GM18517 (cell line): ENCODE measurements around the gene SEZ6L.

Experiments
- ATAC-seq: cut with Tn5 transposase; IDR thresholded peaks from one replicate; pipeline ENCODE4 v1.9.1; 2021; ENCODE audit warnings: mild to moderate bottlenecking, moderate library complexity; ENCODE audit not compliant: unreplicated experiment

The SEZ6L gene

DNA sequence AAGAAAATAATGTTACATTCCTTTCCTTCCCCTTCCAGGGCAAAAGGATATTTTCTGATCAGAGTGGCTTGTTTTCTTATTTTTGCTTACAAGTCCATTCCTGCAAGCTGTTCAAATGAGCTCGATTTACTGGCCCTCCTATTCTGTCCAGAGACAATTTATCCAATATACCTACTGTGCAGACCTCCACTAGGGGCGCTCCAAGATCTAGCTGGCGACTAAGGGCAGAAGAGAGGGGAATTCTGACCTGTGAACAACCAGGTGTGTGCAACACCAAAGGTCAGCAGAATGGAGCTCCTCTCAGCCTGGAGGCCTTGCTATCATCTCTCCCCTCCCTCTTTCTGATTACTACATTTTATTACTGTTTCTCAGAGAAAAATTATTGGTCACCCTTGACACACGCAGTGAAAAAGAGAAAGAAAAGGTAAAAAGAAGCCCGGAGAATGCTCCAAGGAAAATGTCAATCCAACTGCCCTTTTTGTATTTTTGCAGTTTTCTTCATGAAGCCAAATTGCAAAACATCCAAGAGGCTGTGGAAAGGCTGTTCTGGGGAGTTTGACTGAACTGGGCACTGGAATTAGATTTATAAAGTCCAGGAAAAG is 3.2 kb downstream of the SEZ6L start:
- no peak for ATAC-seq

- no peak for ATAC-seq
These were observed 5.0 kb downstream of the SEZ6L start for GRCh38 chr22:26174280-26174679.

GRCh38 chr22:26182723-26183122 is 13.5 kb downstream of the SEZ6L start:
- no peak for ATAC-seq

DNA sequence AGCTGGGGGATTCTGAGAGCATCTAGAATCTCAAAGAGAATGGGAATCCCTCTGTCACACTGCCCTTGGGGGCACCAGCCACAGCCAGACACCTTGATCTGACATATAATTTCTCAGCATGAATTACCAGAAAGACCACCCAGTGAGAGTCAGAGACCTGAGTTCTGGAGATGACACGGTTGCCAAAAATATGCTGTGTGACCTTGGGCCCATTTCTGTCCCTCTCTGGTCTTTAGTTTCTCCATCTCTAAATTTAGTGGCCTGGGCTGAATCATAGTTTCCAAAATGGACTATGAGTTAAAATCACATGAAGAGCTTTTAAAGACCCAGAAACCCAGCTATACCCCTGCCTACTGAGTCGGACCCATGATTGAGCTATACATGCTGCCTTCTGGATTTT is 15.9 kb downstream of the SEZ6L start:
- ATAC-seq = no peak

DNA sequence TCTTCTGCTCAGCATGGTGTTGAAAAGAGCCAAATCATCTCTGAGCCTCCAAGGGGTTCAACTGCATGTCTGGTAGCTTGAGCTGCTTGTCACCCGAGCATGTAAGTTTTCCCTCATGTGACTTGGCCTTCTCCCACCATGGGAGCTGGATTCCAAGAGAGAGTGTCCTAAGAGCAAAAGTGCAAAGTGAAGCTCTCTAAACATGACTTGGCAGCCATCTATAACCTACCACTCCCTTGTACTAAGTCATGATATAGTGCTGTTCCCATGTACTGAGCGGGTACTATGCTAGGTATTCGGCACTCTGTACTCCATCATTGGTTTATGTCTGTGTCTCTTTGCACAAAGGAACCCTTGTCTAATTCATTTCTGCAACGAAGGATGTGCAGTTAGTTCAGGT is 19.1 kb downstream of the SEZ6L start:
- no peak for ATAC-seq

GRCh38 chr22:26194313-26194712 is 25.1 kb downstream of the SEZ6L start:
- ATAC-seq = no peak

GRCh38 chr22:26194877-26195276 is 25.6 kb downstream of the SEZ6L start:
- no peak for ATAC-seq

DNA sequence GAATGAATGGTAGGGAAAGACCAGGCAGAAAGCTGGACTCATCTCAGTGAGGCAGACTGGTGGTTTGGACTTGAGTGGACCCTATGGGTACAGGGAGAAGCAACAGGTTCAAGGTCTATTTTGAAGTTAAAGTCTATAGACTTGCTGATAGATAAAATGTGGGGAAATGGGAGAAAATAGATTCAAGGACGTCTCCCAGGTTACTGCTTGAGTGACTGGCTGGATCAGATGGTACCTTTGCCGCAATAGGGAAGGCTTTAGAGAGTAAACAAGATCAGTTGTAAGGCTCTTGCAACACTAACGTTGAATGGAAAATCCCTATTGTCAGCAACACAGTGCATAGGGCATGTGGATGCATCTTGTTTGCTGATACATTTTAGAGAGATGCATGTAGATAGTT is 27.4 kb downstream of the SEZ6L start:
- no peak for ATAC-seq

GRCh38 chr22:26197425-26197824 is 28.2 kb downstream of the SEZ6L start:
- no peak for ATAC-seq

DNA sequence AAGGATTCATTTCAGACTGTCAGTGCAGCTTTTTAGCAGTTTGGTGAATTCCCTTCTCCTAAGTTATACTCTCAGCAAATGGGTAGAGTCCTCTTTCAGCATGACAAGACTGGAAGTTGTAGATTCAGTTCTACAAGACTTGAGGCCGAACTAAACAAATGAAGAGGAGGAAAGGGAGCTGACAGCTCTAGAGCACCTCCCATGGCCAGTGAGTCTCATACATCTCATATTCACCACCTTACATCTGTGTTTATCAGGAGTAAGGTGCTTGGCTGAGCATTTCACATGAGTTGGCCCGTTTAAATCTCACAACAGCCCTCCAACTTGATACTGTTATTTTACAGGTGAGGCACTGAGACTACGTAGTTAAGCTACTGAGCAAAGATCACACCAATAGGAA is 30.4 kb downstream of the SEZ6L start:
- no peak for ATAC-seq

DNA sequence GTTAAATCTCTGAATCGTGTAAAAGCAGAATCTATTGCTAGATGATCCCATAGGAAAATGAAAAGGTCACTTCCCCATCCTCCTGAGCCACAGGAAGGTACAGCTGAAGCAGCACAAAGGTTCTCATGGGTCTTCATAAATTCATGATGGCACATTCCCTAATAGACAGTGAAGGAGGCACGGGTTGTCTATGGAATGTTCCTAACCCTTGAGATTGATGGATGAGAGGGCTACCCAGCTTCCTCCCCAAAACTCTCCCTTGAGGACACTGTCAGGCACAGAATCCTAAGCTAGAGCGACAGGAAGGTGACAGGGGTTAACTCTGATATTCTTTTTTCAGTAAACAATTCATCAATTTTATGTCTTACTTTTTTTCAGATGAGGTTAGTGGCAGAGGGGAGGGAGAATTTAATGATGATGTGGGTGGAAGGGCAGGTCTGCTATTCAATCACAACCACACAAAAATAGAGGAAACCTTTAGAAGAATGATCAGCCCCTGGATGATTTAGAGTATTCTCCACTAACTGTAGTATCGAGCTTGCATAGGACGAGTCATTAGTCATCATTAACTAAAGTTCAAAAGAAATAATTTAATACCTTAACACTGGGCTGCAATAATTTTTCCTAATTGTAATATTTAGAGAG is 33.1 kb downstream of the SEZ6L start:
- ATAC-seq = no peak

DNA sequence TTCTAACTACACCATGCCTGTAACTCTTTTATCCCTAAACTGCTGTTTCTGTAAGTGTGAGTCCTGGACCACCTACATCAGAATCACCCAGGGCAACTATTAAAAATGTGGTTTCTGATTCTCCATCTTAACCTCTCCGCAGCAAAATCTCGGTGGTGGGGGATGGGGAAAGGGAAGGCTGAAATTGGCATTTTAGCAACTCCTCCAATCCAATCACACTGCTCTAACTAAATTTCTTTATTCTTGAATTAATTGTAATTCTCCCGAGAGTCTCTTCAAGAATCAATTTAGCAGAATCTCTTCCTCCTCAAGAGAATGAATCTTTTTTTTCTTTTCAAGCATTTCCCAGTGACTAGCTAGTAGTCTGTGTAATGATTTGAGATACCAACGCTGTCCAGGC is 36.2 kb downstream of the SEZ6L start:
- no peak for ATAC-seq

DNA sequence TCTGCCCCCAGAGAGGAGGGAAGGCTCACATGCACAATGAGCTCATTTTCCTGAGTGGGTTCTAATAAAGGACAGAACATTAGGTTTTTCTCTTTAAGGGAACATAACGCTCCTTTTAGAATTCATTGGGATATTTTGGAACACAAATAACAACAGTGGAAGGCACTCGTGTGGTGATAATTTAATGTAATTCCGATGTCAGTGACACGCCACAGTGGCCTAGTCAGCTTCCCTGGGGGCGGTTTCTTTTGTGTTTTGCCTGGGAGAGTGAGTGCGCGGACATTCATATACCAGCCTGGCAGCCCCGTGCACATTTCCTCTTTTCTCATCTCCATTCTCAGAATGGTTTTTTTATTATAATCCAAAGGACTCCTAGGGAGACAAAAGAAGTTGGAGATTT is 41.1 kb downstream of the SEZ6L start:
- ATAC-seq = no peak

DNA sequence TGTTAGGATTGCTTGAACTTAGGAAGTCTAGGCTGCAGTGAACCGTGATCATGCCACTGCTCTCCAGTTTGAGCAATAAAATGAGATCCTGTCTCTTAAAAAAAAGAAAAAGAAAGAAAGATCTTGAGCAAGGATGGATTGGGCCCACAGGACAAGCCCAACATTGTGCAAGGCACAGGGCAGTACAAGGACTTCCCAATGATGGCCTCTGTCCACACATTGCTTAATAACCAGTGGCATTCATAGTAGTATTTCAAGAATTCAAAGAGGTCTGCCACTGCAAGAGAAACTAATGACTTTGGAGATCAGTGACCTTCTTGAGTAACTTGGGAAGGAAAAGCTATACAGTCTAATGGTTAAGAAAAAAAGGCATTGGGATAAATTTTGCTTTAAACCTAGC is 44.6 kb downstream of the SEZ6L start:
- ATAC-seq = no peak

DNA sequence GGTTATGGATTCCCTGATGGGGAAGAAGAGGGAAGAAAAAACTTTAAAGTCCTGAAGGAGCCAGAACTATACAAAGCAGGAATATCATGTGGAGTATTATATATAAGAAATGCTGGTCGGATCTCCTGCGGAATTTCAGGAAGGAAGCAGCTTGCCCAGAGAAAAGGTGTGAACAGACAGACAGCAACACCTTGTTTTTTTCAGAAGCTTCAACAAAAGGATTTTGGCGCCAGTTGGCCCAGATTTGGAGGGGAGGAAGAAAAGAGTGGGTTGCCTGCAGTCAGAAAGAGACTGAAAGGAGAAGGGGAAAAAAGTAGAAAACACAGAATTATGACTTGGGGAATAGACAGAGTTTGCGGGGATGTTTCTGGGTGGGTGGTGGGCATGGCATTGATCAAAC is 45.2 kb downstream of the SEZ6L start:
- no peak for ATAC-seq

DNA sequence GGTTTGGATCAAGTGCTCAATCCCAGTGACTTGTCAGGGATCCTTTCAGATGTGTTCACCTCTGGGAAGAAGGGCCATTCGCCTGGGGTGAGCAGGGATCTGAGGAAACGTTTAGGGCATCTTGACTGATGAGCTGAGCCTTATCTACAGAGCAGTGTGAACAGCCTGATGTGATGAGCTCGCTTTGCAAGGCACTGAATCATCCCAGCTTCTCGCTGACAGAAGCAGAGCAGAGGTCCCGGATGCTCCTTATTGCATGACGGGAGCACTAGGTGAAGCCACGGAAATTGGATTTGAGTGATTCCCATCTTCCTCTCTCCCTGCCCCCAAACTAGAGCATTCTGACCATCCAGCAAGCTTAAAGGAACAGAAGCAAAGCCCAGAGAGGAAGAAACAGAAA is 46.5 kb downstream of the SEZ6L start:
- ATAC-seq = no peak

DNA sequence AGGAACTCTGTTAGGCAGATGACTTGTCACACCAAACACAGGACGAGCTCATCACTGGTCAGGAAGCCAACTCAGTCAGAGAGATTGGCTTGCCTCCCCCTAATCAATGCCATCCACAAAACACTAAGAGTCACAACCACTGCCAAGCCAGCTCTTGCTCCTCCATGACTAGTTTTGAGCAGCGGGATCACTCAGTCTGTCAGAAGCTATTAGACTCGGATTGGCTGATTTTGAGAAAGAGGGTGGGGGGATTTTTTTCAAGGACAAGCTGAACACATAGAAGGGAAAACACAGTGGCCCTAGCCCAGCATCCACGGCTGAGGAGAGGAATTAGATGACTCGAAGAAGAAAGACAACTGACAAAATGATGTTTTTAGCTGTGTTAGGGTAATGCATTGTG is 55.9 kb downstream of the SEZ6L start:
- no peak for ATAC-seq

DNA sequence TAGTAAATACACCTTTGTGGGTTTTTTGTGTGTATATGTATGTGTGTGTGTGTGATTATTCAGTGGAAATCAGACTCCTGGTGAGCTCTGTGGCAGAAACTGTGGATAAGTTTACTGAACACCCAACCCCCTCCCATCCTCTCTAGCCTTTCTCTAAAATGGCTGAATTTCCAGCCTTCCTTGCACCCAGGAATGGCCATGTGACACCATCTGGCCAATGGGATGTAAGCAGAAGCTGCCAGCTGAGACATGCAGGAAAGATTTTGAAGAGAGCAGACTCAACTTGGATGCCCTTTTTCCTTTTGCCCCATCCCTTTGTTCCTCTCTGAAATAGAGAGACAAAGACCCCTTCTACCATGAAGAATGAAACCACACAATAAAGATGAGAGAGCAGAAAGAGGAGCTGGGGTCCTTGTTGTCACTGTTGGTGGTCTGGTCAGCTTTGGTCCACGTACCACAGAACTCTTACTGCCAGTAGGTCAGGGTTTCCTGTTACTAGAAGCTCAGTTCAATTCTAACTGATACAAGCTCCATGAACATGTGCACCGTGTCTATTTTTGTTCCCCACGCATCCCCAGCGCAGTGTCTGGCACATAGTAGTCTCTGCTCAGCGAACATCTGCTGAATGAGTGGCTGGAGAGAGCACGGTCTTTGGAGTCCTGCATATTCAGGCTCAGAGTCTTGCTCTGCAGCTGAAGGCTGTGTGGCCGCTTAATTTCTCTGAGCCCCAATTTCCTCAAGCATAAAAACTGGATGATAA is 57.5 kb downstream of the SEZ6L start:
- no peak for ATAC-seq

DNA sequence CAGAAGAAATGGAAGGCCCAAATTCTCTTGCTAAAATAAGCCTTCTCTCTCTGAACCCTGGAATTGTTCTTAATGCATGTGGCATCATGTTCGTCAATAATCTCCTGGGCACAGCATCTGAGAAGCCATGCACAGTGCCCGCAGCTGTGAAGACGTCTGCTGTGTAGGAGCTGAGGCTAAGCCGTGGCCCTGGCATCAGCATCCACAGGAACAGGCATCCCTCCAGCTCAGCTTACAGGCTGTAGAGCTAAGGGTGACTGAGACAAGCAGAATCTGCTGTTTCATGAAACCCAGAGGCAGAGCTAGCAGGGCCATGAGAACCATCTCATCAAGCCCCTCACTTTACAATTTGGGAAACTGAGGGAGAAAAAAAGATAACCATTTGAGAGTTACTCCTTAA is 60.6 kb downstream of the SEZ6L start:
- ATAC-seq = no peak

GRCh38 chr22:26234296-26234695 is 65.0 kb downstream of the SEZ6L start:
- ATAC-seq = no peak

DNA sequence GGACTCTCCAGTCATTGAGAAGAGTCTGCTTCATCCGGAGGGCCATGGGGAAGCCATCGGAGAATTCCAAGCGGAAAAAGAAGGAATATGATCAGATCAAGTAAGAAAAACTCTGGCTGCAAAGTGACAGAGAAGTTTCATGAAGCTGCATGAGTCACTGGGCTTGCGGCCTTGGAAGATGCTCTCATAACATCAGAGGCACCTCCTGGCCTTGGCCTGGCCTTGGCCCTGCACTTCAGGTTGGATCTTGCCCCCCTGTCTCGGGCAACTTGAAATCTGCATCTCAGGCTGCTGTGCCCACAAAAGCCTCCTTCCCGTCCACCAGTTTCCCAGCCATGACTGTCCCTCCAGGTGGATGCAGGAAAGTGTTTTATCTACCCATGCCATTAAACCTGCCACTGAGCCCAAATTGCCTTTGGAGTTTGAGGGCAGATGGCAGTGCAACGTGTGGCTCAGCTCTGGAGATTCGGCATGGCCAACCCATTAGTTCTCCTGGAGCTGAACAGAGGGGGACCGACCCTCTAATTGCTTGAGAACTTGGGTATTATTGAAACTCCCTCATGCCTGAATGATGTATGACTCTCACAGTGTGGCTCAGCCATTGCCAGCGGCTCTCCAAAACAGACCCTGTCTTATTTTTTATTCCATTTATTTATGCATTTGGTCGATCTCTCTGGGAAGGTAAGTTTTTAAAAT is 66.7 kb downstream of the SEZ6L start:
- no peak for ATAC-seq

DNA sequence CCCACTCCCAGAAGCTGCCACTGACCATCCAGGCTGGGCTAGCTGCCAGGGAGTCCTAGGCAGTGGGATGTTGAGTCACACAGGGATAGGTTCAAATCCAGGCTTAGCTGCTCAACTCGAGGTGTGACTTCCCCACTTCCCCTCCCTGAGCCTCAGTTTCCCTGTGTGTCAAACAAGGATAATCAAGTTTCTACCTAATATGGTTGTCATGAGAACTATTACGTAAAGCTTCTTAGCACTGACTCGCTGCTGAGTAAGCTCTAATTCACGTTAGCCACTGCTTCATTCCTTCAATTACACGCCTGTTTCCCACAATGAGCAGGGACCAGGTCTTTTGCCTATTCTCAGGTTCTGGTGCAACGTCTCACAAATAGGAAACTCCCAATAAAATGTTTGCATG is 67.7 kb downstream of the SEZ6L start:
- no peak for ATAC-seq
